Measurements from ENCODE around the gene TBC1D1. TPM values are rescaled to one million over a fixed set of nuclear protein-coding genes. Genes with fewer than 3 reads are reported as not detected.

TBC1D1 gene
- total and polyA plus RNA-seq, 2 of the 8 experiments (the other 6 are each of a cell fraction or from before 2014, with no cell fraction given), result 96.9 to 162 TPM

- TF ChIP-seq USF2 (IDR thresholded peaks at IDR 0.05; ENCODE audit: low read length), result no peak
These were observed 74.0 kb downstream of the TBC1D1 start (continued) for GRCh38 chr4:37964734-37965457.
